Progenitor cell of endocrine pancreas (in vitro differentiated cells): ENCODE data around the gene PCGF3. TPM values are rescaled to one million over a fixed set of nuclear protein-coding genes. Genes with fewer than 3 reads are reported as not detected.

Experiments
- DNase-seq: peaks from one replicate; pipeline ENCODE4 v3.0.0; 2021; ENCODE audit warnings: low spot score; ENCODE audit not compliant: unreplicated experiment
- H3K27ac Mint-ChIP-seq: 2 replicates; pipeline ENCODE4 v1.8.0; 2021; ENCODE audit warnings: mild to moderate bottlenecking, moderate library complexity, mixed read lengths
- H3K27me3 Mint-ChIP-seq: 2 replicates; pipeline ENCODE4 v1.8.0; 2021; ENCODE audit warnings: mixed read lengths
- H3K36me3 Mint-ChIP-seq: 2 replicates; pipeline ENCODE4 v1.8.0; 2022; ENCODE audit warnings: mixed read lengths; ENCODE audit not compliant: insufficient read depth
- H3K4me1 Mint-ChIP-seq: 2 replicates; pipeline ENCODE4 v1.8.0; 2021; ENCODE audit warnings: low read depth, mixed read lengths
- H3K4me3 Mint-ChIP-seq: 2 replicates; pipeline ENCODE4 v1.8.0; 2021; ENCODE audit warnings: low read depth, mild to moderate bottlenecking, moderate library complexity, mixed read lengths
- H3K9me3 Mint-ChIP-seq: 2 replicates; pipeline ENCODE4 v1.8.0; 2021; ENCODE audit warnings: low read depth, mixed read lengths
- total RNA-seq: library from RNA; stranded (reverse); gene quantifications from 2 replicates; pipeline ENCODE4 v1.2.1, GENCODE V29; 2021
- TF ChIP-seq, protein P1 (sequence below): fragments of 200-600 bp; sonication (generic); IDR thresholded peaks from one replicate; pipeline ENCODE4 v1.5.0; 2021; ENCODE audit warnings: antibody characterized with exemption, mild to moderate bottlenecking; ENCODE audit not compliant: unreplicated experiment

The PCGF3 gene
- total RNA-seq, 1 donor from 2014 or later, result 79.8 TPM

GRCh38 chr4:819401-820229, 114.0 kb downstream of the PCGF3 start:
- DNase-seq, result no peak
- H3K27me3 Mint-ChIP-seq, result peaks cover 68% of the 10 kb centered on the region

More at GRCh38 chr4:819401-820229, 114.0 kb downstream of the PCGF3 start:
- no peak overlapping the region for H3K4me3 Mint-ChIP-seq
- TF ChIP-seq, protein P1, sequence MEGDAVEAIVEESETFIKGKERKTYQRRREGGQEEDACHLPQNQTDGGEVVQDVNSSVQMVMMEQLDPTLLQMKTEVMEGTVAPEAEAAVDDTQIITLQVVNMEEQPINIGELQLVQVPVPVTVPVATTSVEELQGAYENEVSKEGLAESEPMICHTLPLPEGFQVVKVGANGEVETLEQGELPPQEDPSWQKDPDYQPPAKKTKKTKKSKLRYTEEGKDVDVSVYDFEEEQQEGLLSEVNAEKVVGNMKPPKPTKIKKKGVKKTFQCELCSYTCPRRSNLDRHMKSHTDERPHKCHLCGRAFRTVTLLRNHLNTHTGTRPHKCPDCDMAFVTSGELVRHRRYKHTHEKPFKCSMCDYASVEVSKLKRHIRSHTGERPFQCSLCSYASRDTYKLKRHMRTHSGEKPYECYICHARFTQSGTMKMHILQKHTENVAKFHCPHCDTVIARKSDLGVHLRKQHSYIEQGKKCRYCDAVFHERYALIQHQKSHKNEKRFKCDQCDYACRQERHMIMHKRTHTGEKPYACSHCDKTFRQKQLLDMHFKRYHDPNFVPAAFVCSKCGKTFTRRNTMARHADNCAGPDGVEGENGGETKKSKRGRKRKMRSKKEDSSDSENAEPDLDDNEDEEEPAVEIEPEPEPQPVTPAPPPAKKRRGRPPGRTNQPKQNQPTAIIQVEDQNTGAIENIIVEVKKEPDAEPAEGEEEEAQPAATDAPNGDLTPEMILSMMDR, result no peak
- H3K27ac Mint-ChIP-seq, result no peak overlapping the region
- H3K4me1 Mint-ChIP-seq, result peaks cover 8% of the 10 kb centered on the region
- no peaks in the 10 kb centered on the region for H3K36me3 Mint-ChIP-seq
- no peaks in the 10 kb centered on the region for H3K9me3 Mint-ChIP-seq

Other genes starting within 250 kb of the PCGF3 start
- gene ZNF721, start 206.7 kb upstream of the PCGF3 start, total RNA-seq, result 48.6 and 48.7 TPM in 2 replicates
- gene PIGG, start 206.6 kb upstream of the PCGF3 start, total RNA-seq, result 73.5 and 76.6 TPM in 2 replicates
- not detected in 2 replicates for gene TMEM271, start 129.5 kb upstream of the PCGF3 start, total RNA-seq
- 10.4 TPM in 2 replicates for gene PDE6B, start 80.3 kb upstream of the PCGF3 start, total RNA-seq
- 235 and 236 TPM in 2 replicates for gene ATP5ME, start 31.6 kb upstream of the PCGF3 start, total RNA-seq
- gene MYL5, start 31.3 kb upstream of the PCGF3 start, total RNA-seq, result 22.6 and 23.7 TPM in 2 replicates
- 12.9 and 13.1 TPM in 2 replicates for gene SLC49A3, start 16.7 kb upstream of the PCGF3 start, total RNA-seq
- 1.4 and 2.0 TPM in 2 replicates for gene CPLX1, start 120.3 kb downstream of the PCGF3 start, total RNA-seq
- gene GAK, start 226.5 kb downstream of the PCGF3 start, total RNA-seq, result 116 and 119 TPM in 2 replicates
- gene TMEM175, start 226.6 kb downstream of the PCGF3 start, total RNA-seq, result 29.1 and 30.6 TPM in 2 replicates